ENCODE data around the gene PPP1R3E. TPM values are rescaled to one million over a fixed set of nuclear protein-coding genes. Genes with fewer than 3 reads are reported as not detected.

PPP1R3E gene
- total RNA-seq, 1 donor from 2014 or later: 23.3 TPM

DNA sequence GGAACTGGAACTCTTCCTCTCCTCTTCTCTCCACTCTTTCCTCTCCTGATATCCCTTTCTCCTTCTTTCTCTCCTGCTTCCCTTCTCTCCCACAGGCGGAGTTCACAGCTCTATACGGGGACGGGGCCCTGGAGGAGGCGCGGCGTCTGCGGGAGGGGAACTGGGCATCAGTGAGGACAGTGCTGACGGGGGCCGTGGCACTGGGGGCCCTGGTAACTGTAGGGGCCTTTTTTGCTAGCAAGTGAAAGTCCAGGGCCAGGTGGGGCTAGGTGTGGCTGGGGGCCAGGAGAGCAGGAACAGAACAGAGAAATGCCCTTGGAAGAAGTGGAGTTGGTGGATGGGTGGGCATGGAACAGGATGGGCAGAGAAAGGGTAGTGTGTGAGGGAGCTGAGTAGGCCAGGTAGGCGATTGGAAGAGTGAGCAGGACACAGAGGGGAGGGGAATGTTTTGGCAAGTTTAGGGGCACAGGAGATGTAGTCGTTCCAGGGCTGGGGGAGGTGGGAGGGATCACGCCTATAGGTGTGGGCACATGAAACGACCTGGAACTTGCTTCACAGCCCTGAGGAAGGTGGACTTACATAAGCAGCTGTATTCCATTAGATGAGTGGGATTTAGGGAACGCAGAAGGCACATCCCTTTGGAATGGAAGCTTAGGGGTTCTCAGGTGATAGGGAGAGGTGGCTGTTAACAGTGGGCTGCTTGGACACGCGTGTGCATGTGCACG, 6.2 kb upstream of the PPP1R3E start:
- Mint-ChIP-seq H3K4me3 (no peak overlapping the region), H3K27me3 (peaks cover 12% of the 10 kb centered on the region), H3K9me3 (no peaks in the 10 kb centered on the region), H3K36me3 (ENCODE audit: low read depth) (no peaks in the 10 kb centered on the region), H3K4me1 (peaks cover 13% of the 10 kb centered on the region), H3K27ac (no peak overlapping the region)
- intact Hi-C loops (cut with micrococcal nuclease): no loop called here
- no peak for DNase-seq

DNA sequence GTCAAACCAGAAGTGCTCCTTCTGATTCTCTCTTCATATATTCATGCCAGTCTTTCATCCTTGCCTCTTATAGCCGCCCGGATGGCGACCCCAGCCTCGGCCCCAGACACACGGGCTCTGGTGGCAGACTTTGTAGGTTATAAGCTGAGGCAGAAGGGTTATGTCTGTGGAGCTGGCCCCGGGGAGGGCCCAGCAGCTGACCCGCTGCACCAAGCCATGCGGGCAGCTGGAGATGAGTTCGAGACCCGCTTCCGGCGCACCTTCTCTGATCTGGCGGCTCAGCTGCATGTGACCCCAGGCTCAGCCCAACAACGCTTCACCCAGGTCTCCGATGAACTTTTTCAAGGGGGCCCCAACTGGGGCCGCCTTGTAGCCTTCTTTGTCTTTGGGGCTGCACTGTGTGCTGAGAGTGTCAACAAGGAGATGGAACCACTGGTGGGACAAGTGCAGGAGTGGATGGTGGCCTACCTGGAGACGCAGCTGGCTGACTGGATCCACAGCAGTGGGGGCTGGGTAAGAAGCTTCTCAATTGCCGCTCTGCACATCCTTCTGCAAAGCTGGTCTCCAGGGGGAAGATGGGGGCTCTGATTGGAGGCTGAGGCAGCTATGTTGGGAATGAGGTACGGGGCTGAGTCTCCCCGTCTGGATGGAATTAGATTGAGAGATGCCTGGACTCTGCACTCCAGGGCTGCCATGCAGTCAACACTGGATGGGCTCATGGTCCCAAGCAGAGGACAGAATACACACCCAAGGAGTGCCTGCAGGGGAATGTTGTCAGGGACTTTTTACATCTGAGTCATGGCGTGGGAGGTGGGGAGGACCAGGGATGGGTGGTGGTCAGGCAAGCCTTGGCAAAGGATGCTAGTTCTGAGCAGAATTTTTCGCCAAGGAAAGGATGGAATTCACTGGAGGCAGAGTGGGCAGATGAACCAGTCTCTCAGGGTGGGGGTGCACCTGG, 5.3 kb upstream of the PPP1R3E start:
- peaks cover 12% of the 10 kb centered on the region for H3K27me3 Mint-ChIP-seq
- H3K4me1 Mint-ChIP-seq: peaks cover 15% of the 10 kb centered on the region
- peak overlapping the region; percentile 21 for H3K27ac Mint-ChIP-seq
- H3K4me3 Mint-ChIP-seq: peak overlapping the region; percentile 79
- DNase-seq: no peak
- H3K36me3 Mint-ChIP-seq (ENCODE audit: low read depth): no peaks in the 10 kb centered on the region
- H3K9me3 Mint-ChIP-seq: no peaks in the 10 kb centered on the region
- intact Hi-C loops (cut with micrococcal nuclease): no loop called here

DNA sequence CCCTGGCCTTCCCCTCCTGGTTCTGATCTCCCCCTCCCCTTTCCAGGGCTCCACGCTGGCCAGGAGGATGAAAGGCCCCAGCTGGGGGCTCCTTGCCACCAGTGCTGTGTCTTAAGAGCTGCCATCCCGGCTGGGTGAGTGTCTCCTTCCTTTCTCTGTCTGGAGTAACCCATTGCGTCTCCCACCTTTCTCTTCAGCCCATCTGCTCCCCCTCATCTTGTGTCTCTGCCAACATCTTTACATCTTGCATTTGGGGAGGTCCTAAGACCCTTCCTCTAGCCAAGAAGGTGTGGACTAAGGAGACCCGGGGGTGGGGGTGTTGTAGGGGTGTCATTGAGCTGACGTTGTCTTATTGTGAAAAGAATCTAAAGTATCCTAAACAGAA, 4.5 kb upstream of the PPP1R3E start:
- no peak for DNase-seq
- peaks cover 8% of the 10 kb centered on the region for H3K27me3 Mint-ChIP-seq
- peak overlapping the region; percentile 79 for H3K4me3 Mint-ChIP-seq
- H3K36me3 Mint-ChIP-seq (ENCODE audit: low read depth): no peaks in the 10 kb centered on the region
- H3K9me3 Mint-ChIP-seq: no peaks in the 10 kb centered on the region
- peaks cover 19% of the 10 kb centered on the region for H3K4me1 Mint-ChIP-seq
- intact Hi-C loops (cut with micrococcal nuclease): no loop called here
- H3K27ac Mint-ChIP-seq: peak overlapping the region; percentile 70

DNA sequence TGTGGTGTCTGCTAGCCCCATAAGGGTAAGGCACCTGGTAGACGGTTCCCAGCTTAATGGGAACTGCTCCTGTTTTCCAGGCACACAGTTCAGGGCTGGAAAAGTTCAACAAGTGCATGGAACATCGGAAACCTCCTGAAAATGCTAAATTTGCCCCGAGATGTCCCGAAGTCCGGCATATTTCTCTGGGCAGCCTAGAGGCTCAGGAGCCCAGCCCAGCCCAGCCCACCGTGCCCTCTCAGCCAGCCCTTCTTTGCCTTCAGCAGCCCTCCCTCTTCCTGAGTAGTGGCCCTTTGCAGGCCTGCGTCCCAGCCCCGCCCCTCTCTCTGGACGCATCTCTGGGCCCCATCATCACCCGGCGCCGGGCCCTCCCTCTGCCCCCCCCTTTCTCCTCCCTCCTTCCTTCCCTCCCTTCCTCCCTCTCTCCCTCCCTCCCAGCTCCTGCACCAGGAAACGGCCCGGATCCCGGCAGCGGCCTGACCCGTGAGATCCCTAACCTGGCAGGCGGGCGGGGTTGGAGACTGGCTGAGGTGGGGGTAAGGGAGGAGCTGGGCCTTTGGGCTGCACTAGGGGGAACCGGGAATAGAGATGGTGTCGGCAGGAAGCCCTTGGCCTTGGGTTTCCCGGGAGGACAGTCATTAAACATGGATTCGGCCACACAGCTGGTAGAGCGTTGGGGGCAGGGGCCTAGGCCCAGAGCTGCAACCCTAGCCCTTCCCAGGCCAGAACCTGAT, 3.9 kb upstream of the PPP1R3E start, which contains the start of gene BCL2L2:
Gene BCL2L2 (plus strand): TSS at position 422 of the 734 bp plus-strand sequence. CDS start 935 bp downstream, outside the sequence.
- DNase-seq: peak; percentile 78
- H3K27ac Mint-ChIP-seq: peak within 1 kb of the TSS; percentile 70
- intact Hi-C loops (cut with micrococcal nuclease): no loop called here
- no peaks in the 10 kb centered on the region for H3K9me3 Mint-ChIP-seq
- peaks cover 19% of the 10 kb centered on the region for H3K4me1 Mint-ChIP-seq
- H3K27me3 Mint-ChIP-seq: peaks cover 8% of the 10 kb centered on the region
- peak within 1 kb of the TSS; percentile 79 for H3K4me3 Mint-ChIP-seq
- H3K36me3 Mint-ChIP-seq (ENCODE audit: low read depth): no peaks in the 10 kb centered on the region

DNA sequence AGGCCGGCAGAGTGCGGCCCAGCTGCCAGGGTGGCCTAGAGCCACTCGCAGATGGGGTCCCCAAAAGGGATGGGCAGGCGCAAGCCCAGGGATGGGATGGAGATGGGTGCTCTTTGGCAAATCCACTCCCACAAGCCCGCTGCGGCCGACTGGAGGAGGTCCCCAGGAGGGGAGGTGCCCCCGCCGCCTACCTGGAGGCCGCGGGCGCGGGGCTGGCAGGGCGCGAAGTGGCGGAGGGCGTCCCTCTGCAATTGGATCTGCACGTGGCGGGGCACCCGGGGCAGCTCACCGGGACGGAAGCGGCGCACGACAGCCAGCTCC, 730 bp downstream of the PPP1R3E start:
- Mint-ChIP-seq H3K27ac (peak overlapping the region; percentile 99), H3K36me3 (ENCODE audit: low read depth) (peaks cover 18% of the 10 kb centered on the region)
- intact Hi-C loops (cut with micrococcal nuclease): loop anchor here (1.0 to 5.0 kb wide), 5 partner anchors 16 to 375 kb away; partner anchors contain the start of genes ACIN1, C14orf119, HOMEZ and NGDN

DNA sequence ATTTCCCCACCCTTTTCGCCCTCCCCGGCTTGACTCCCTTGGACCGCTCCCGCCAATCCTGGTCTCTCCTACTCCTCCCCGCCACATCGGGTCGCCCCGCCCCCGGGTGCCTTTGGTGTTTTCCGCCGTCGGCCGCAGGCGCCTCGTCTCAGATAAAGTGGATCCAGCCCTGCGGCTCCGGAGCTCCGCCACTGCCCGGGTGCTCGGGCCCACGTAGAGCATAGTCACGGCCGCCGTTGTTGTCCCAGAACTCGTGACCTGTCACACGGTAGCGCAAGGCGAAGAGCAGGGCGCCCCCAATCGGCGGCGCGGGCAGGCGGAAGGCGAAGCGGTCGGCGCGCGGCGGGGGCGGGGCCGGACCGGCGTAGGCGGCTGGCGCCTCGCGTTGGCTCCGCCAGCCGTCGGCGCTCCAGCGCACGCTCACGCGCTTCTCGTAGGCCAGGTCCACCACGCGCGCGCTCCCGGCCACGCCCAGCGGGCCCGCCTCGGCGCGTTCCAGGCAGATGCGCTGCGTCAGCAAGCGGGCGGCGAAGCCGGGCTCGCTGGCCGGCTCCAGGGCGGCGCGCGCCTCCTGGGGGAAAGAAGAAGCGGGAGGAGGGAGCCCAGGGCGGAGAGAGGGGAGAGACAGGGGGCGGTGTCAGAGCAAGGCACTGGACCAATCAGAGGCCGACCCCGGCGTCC, 1.2 kb downstream of the PPP1R3E start:
- peaks cover 6% of the 10 kb centered on the region for H3K27me3 Mint-ChIP-seq
- DNase-seq: peak; percentile 100
- no peaks in the 10 kb centered on the region for H3K9me3 Mint-ChIP-seq
- peak overlapping the region; percentile 98 for H3K4me3 Mint-ChIP-seq
- intact Hi-C loops (cut with micrococcal nuclease): loop anchor here (1.0 to 5.0 kb wide), 5 partner anchors 15 to 374 kb away; partner anchors contain the start of genes ACIN1, C14orf119, HOMEZ and NGDN
- peaks cover 30% of the 10 kb centered on the region for H3K4me1 Mint-ChIP-seq
- H3K27ac Mint-ChIP-seq: peak overlapping the region; percentile 99
- H3K36me3 Mint-ChIP-seq (ENCODE audit: low read depth): peaks cover 22% of the 10 kb centered on the region

More for the DNA sequence above, 730 bp downstream of the PPP1R3E start:
- Mint-ChIP-seq H3K4me3 (peak overlapping the region; percentile 98), H3K9me3 (no peaks in the 10 kb centered on the region), H3K4me1 (peaks cover 30% of the 10 kb centered on the region), H3K27me3 (peaks cover 6% of the 10 kb centered on the region)
- DNase-seq: no peak

DNA sequence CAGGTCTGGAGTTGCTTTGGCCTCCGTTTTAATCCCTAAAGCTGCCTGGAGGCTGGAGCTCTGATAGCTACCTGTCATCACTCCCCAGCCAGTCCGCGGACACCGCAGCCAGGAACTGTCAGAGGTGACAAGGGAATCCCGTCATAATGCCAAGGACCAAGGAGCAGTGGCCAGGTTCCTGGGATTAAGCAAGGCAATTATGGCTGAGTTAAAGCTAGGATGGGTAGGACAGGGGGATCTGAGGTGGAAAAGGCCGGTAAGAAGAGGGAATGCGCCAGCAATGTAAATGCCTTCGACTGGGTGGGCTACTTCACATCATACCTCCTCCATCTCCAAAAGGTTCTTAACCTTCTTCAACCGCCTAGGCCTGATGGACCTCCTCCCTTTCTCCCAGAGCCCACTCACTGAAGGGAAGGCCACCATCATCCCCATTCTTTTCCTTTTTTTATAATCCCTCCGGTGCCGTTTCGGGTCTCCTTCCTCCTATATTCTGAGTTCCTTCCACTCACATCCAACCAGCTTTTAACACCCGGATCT, 1.9 kb downstream of the PPP1R3E start:
- peak; percentile 77 for DNase-seq
- peak overlapping the region; percentile 98 for H3K4me3 Mint-ChIP-seq
- H3K9me3 Mint-ChIP-seq: no peaks in the 10 kb centered on the region
- H3K36me3 Mint-ChIP-seq (ENCODE audit: low read depth): peaks cover 23% of the 10 kb centered on the region
- intact Hi-C loops (cut with micrococcal nuclease): loop anchor here (1.0 to 5.0 kb wide), 6 partner anchors 14 to 373 kb away; partner anchors contain the start of genes ACIN1, C14orf119, HOMEZ and NGDN
- peak overlapping the region; percentile 99 for H3K27ac Mint-ChIP-seq
- H3K27me3 Mint-ChIP-seq: peaks cover 3% of the 10 kb centered on the region
- H3K4me1 Mint-ChIP-seq: peaks cover 26% of the 10 kb centered on the region

DNA sequence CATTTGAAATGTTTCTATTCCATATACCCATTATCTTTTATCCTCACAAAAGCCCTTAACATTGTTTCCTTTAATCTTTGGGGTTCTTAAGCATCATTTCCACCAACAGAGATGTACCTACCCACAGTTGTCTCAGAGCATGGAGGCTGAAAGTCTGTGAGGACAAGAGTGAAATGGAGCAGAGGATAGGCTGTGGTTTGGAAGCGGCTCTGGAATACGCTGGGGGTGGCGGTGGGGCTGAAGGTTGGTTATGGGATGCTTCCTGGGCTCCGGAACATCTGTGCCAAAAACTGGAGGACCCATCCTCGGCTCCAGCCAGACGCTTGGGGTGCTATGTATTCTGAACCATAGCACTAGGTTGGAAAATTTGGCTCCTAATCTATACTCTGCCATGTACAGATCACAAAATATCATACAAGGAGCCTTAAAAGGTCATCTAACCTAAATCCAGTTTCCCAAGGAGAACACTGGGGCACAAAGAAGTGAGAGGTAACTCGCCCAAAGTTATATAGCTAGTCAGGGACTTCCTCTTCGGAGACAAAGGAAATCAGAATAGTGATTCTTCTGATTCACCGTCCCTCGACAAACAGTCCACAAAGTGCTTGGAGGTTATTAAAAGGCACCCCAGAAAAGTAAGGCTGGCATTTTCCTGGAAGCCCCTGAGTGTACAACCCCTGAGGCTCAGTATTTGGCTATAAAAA, 2.5 kb downstream of the PPP1R3E start:
- peak overlapping the region; percentile 99 for H3K27ac Mint-ChIP-seq
- peak; percentile 57 for DNase-seq
- H3K36me3 Mint-ChIP-seq (ENCODE audit: low read depth): peaks cover 23% of the 10 kb centered on the region
- H3K27me3 Mint-ChIP-seq: peaks cover 3% of the 10 kb centered on the region
- H3K4me3 Mint-ChIP-seq: peak overlapping the region; percentile 98
- H3K9me3 Mint-ChIP-seq: no peaks in the 10 kb centered on the region
- H3K4me1 Mint-ChIP-seq: peaks cover 26% of the 10 kb centered on the region
- intact Hi-C loops (cut with micrococcal nuclease): loop anchor here (1.0 to 5.0 kb wide), 4 partner anchors 33 to 373 kb away; partner anchors contain the start of genes ACIN1, C14orf119 and PRMT5

DNA sequence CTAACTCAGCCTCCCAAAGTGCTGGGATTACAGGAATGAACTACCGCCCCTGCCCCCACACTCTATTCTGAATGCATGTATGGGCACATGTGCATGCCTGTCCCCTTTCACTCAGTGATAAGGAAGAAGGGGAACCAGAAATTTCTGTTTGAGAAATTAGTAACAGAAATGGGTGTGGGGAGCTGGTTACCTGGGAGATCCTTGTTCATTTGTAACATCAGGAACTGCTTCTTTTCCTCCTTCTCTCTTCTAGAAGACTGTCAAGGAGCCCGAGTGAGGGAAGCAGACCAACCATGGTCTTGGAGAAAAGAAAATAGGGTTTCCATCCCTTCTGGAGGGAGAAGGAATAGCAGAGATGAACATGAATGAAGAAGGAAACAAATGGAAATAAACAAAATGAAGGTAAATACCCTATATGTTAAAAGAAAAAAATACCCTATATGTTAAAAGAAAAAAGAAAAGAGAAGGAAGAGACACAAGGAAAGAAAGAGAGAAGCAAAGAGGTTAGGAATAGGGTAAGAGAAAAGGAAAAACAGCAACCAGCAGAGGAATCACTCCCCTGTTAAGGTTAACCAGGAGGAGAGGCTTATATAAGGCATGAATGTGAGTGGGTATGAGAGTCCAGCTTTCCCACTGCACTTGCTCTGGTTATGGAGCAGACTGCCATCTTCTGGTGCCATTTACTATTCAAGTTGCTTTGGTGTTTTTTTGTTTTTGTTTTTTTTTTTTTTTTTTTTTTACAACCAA, 3.3 kb downstream of the PPP1R3E start:
- peak overlapping the region; percentile 55 for H3K27ac Mint-ChIP-seq

DNA sequence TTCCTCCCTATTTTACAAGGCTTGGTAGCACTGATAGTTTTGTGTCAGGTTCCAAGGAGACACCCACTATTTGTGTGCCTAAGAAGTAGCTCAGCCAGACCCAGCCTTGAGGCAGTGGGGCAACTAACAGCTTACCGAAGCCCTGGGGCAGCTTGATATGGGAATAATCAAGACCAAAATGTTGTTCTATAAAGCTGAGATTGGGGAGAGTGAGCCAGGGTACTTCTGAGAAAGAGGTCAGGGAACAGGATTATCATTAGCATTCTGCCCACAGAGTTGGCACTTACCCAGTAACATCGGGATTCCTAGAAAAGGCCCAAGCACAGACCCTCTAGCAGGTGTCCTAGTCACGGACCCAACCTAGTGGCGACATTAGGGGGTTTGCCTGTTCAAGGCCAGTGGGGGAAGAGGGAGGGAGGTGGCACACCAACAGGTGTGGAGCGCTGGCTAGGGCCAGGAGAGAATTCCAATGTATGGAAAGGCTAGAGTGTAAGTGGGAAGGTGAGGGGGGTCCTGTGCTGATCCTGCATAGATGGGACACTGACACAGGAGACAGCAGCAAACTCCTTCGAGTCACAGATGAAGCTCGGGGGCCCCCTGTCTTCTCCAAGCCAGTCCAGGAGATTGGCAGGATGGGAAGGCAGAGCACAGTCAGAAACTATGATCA, 4.9 kb downstream of the PPP1R3E start:
- Mint-ChIP-seq H3K36me3 (ENCODE audit: low read depth) (peaks cover 23% of the 10 kb centered on the region), H3K4me1 (peaks cover 26% of the 10 kb centered on the region), H3K27ac (peak overlapping the region; percentile 29), H3K27me3 (no peaks in the 10 kb centered on the region), H3K4me3 (no peak overlapping the region), H3K9me3 (no peaks in the 10 kb centered on the region)
- intact Hi-C loops (cut with micrococcal nuclease): loop anchor here (2.0 kb wide), 1 partner anchor 177 kb away; no protein-coding TSS in a partner anchor
- peak; percentile 53 for DNase-seq

More for the DNA sequence above, 3.3 kb downstream of the PPP1R3E start:
- H3K4me1 Mint-ChIP-seq: peaks cover 28% of the 10 kb centered on the region
- H3K27me3 Mint-ChIP-seq: no peaks in the 10 kb centered on the region
- DNase-seq: peak; percentile 69
- peaks cover 23% of the 10 kb centered on the region for H3K36me3 Mint-ChIP-seq (ENCODE audit: low read depth)
- intact Hi-C loops (cut with micrococcal nuclease): loop anchor here (2.0 kb wide), 1 partner anchor 179 kb away; no protein-coding TSS in a partner anchor
- H3K4me3 Mint-ChIP-seq: peak overlapping the region; percentile 49
- no peaks in the 10 kb centered on the region for H3K9me3 Mint-ChIP-seq

DNA sequence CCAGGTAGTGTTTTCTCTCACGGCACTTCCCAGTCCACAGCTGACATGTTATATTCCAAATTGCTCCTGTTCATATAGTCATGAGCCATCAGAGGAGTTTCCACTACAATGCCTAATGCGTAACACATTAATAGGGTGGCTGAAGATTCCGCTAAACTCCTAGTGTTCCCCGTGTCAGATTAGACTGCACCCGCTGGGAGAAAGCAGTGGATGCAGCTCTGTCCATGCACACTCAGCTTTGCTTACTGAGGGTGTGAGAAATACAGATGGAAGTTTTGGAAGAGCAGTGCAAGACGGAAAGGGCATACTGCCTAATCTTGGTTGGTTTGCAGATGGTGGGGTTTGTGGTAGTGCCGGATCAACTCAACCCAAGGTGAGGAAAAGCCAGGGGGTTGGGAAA, 5.6 kb downstream of the PPP1R3E start:
- Mint-ChIP-seq H3K27ac (no peak overlapping the region), H3K4me3 (no peak overlapping the region), H3K4me1 (peaks cover 23% of the 10 kb centered on the region), H3K27me3 (no peaks in the 10 kb centered on the region), H3K36me3 (ENCODE audit: low read depth) (peaks cover 23% of the 10 kb centered on the region), H3K9me3 (no peaks in the 10 kb centered on the region)
- peak; percentile 53 for DNase-seq
- intact Hi-C loops (cut with micrococcal nuclease): no loop called here
